Effector memory CD4-positive, alpha-beta T cell (primary cell): ENCODE measurements around the gene ZBTB9.

Experiments used
- DNase-seq, 3 donors: peaks; one replicate each; pipeline ENCODE4 v3.0.0-alpha.2; 2020
- H3K27ac ChIP-seq: 2 replicates; pipeline ENCODE4 v1.7.0; 2013; ENCODE audit warnings: mild to moderate bottlenecking, low read length, moderate library complexity; ENCODE audit not compliant: insufficient read depth, poor library complexity, severe bottlenecking
- H3K27me3 ChIP-seq: replicated peaks from 2 replicates; pipeline ENCODE4 v1.7.0; 2013; ENCODE audit warnings: mild to moderate bottlenecking, low read length; ENCODE audit not compliant: insufficient read depth, control insufficient read depth, poor library complexity, severe bottlenecking
- H3K36me3 ChIP-seq: 2 replicates; pipeline ENCODE4 v1.7.0; 2013; ENCODE audit warnings: mild to moderate bottlenecking, low read length, moderate library complexity; ENCODE audit not compliant: control insufficient read depth, insufficient read depth
- H3K4me1 ChIP-seq: 2 replicates; pipeline ENCODE4 v1.7.0; 2013; ENCODE audit warnings: low read length, mild to moderate bottlenecking; ENCODE audit not compliant: control insufficient read depth, insufficient read depth, poor library complexity, severe bottlenecking
- H3K4me3 ChIP-seq: 2 replicates; pipeline ENCODE4 v1.7.0; 2013; ENCODE audit warnings: low read length, low read depth, mild to moderate bottlenecking; ENCODE audit not compliant: insufficient read depth, poor library complexity, severe bottlenecking
- H3K9me3 ChIP-seq: 2 replicates; pipeline ENCODE4 v1.7.0; 2013; ENCODE audit warnings: mild to moderate bottlenecking, low read length, moderate library complexity; ENCODE audit not compliant: control insufficient read depth

Gene ZBTB9

GRCh38 chr6:33428224-33428965, 26.0 kb upstream of the ZBTB9 start:
- H3K9me3 ChIP-seq: no peaks in the 10 kb centered on the region
- H3K27me3 ChIP-seq: no peaks in the 10 kb centered on the region
- H3K36me3 ChIP-seq: no peaks in the 10 kb centered on the region
- peak overlapping the region; percentile 46 for H3K4me3 ChIP-seq
- peak overlapping the region; percentile 89 for H3K27ac ChIP-seq
- DNase-seq: no peak
- H3K4me1 ChIP-seq: peaks cover 55% of the 10 kb centered on the region

DNA sequence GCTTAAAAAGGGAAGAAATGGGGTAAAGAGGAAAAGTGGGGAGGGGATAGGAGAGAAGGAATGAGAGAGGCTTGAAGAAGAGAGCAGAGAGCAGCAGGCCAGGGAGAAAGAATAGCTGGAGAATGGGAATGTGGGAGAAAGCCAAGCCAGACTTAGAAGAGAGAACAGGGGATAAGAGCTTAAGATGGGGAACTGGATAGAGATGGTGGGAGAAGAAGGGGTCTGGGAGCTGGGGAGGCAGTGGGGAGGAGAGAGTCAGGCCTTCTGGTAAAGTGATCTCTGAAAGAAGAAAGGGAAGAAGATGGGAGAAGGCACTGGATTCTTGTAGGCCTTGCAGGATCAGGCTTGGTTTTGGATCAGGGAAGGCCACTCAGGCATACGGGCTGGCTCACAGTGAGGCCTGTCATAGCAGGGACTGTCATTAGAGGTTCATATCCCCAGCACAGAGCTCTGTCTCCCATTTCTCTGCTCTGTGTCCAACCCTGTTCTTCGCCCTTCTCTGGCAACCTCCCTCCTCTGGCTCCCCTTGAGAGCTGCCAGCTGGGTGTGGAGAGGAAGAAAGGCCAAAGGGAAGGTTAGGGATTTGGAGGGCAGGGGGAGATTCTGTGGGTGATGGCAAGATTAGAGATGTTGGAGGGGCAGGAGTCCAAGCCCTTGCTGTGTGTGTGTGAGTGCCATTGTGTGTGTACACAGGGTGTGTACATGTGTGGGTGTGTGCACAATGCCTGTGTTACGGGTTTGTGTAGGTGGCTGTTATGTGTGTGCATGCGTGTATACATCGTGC, 25.2 kb upstream of the ZBTB9 start:
- H3K27me3 ChIP-seq: no peaks in the 10 kb centered on the region
- H3K9me3 ChIP-seq: no peaks in the 10 kb centered on the region
- H3K4me1 ChIP-seq: peaks cover 55% of the 10 kb centered on the region
- H3K36me3 ChIP-seq: no peaks in the 10 kb centered on the region
- peak overlapping the region; percentile 89 for H3K27ac ChIP-seq
- no peak for DNase-seq
- peak overlapping the region; percentile 46 for H3K4me3 ChIP-seq

- peak overlapping the region; percentile 89 for H3K27ac ChIP-seq
- no peaks in the 10 kb centered on the region for H3K36me3 ChIP-seq
- DNase-seq: no peak
- H3K27me3 ChIP-seq: no peaks in the 10 kb centered on the region
- no peaks in the 10 kb centered on the region for H3K9me3 ChIP-seq
- H3K4me3 ChIP-seq: peak overlapping the region; percentile 14
- peaks cover 55% of the 10 kb centered on the region for H3K4me1 ChIP-seq
These were observed 24.7 kb upstream of the ZBTB9 start for GRCh38 chr6:33429750-33430052.

- H3K27me3 ChIP-seq: no peaks in the 10 kb centered on the region
- H3K4me1 ChIP-seq: peaks cover 48% of the 10 kb centered on the region
- no peak for DNase-seq
- peak overlapping the region; percentile 89 for H3K27ac ChIP-seq
- no peaks in the 10 kb centered on the region for H3K9me3 ChIP-seq
- peaks cover 4% of the 10 kb centered on the region for H3K36me3 ChIP-seq
- no peak overlapping the region for H3K4me3 ChIP-seq
These were observed 24.0 kb upstream of the ZBTB9 start for GRCh38 chr6:33430334-33430733.

DNA sequence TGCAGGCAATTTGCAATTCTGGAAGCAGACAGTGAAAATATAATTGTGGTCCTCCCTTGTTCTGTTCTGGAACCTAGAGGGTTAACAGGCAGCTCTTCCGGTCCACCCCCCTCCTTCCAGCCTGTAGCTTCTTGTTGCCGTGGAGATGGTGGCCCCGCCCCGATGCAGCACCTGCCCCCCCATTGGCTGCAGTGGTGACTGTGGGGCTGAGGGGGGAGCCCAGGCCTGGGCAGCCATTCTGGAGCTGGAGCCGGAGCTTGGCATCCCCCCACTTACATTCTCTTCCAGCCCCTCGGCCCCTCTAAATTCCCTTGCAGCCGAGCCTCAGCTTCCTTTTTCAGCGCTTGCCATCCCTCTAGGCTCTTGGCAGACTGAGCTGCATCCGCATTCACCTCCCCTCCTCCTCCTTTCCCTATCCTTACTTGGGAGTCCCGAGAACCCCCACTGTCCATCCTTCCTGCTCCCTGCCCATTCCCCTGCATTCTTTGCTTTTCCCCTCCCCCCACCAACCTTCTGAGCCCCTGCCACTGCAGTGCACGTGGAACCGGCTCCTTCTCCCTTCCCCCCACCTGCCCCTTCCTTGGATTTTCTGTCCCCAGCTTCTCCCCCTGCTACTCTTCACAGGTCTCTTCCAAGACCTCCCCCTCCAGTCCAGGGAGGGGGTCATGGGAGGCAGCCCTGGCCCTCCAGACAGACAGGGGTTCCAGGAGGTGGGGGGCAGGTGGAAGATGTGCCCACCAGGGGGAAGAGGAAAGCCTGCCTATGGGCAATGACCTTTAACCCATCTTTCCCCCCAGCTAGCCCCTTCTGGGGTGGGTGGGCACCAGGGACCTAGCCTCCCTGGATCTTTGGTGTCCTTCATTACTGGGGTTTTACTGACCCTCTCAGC, 23.1 kb upstream of the ZBTB9 start:
- Histone ChIP-seq H3K27me3 (no peaks in the 10 kb centered on the region), H3K36me3 (peaks cover 13% of the 10 kb centered on the region), H3K9me3 (no peaks in the 10 kb centered on the region), H3K4me3 (peak overlapping the region; percentile 46), H3K4me1 (peaks cover 46% of the 10 kb centered on the region), H3K27ac (peak overlapping the region; percentile 89)
- DNase-seq: peak; percentile 68 to 76 (median 73)

DNA sequence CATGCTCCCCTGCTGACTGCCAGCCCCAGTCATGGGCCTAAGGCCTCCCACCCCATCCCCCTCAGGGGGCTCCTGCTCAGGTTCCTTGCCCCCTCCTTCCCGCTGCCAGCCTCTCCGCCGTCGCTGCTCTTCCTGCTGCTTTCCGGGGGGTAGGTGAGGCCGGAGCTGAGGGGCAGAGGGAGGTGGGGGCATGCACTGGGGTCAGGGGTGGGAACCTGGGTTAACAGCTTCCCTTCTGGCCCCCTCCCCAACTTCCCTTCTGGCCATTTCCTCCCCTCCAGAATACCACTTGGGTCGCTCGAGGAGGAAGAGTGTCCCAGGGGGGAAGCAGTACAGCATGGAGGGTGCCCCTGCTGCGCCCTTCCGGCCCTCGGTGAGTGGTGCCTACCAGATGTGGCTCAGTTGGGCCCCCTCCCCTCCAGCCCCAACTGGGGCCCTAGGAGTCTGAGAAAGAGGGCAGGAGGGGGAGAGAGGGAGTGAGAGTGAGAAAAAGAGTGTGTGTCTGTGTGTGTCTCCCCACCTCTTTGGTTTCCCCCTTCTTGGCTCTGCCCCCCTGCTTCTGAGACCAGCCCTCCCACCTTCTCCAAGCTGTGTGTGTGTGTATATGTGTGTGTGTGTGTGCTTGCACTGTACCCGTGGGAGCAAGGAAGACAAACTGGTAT, 22.4 kb upstream of the ZBTB9 start:
- no peaks in the 10 kb centered on the region for H3K27me3 ChIP-seq
- peaks cover 21% of the 10 kb centered on the region for H3K36me3 ChIP-seq
- H3K4me3 ChIP-seq: peak overlapping the region; percentile 46
- H3K9me3 ChIP-seq: no peaks in the 10 kb centered on the region
- peak overlapping the region; percentile 0 for H3K27ac ChIP-seq
- H3K4me1 ChIP-seq: peaks cover 46% of the 10 kb centered on the region
- no peak for DNase-seq

DNA sequence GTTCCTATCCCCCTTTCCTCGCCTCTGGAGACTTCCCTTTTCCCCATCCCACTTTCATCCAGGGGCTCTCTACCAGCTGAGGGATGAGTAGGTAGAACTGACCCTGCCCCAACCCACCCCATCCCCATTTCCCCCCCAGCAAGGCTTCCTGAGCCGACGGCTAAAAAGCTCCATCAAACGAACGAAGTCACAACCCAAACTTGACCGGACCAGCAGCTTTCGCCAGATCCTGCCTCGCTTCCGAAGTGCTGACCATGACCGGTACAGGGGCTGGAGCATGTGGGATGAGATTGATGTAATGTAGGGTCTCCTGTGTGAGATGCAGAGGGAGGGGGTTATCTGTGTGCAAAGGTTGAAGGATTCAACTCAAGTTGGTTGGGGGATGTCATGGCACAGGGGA, 21.8 kb upstream of the ZBTB9 start:
- no peak for DNase-seq
- Histone ChIP-seq H3K36me3 (peaks cover 26% of the 10 kb centered on the region), H3K27me3 (no peaks in the 10 kb centered on the region), H3K9me3 (no peaks in the 10 kb centered on the region), H3K4me3 (no peak overlapping the region), H3K4me1 (peaks cover 41% of the 10 kb centered on the region), H3K27ac (peak overlapping the region; percentile 0)

GRCh38 chr6:33433001-33433543, 21.3 kb upstream of the ZBTB9 start:
- Histone ChIP-seq H3K36me3 (peaks cover 29% of the 10 kb centered on the region), H3K4me1 (peaks cover 41% of the 10 kb centered on the region), H3K4me3 (no peak overlapping the region), H3K9me3 (no peaks in the 10 kb centered on the region), H3K27me3 (no peaks in the 10 kb centered on the region), H3K27ac (no peak overlapping the region)
- no peak for DNase-seq

GRCh38 chr6:33433544-33434191, 20.7 kb upstream of the ZBTB9 start:
- no peaks in the 10 kb centered on the region for H3K9me3 ChIP-seq
- DNase-seq: no peak

More at GRCh38 chr6:33433544-33434191, 20.7 kb upstream of the ZBTB9 start:
- H3K4me3 ChIP-seq: no peak overlapping the region
- H3K4me1 ChIP-seq: peaks cover 36% of the 10 kb centered on the region
- no peaks in the 10 kb centered on the region for H3K27me3 ChIP-seq
- no peak overlapping the region for H3K27ac ChIP-seq
- H3K36me3 ChIP-seq: peaks cover 34% of the 10 kb centered on the region
